ENCODE results near the gene KIAA1671.
A peak's percentile ranks its signal among the peaks of the same experiment; 100 is the strongest.

KIAA1671 gene

DNA sequence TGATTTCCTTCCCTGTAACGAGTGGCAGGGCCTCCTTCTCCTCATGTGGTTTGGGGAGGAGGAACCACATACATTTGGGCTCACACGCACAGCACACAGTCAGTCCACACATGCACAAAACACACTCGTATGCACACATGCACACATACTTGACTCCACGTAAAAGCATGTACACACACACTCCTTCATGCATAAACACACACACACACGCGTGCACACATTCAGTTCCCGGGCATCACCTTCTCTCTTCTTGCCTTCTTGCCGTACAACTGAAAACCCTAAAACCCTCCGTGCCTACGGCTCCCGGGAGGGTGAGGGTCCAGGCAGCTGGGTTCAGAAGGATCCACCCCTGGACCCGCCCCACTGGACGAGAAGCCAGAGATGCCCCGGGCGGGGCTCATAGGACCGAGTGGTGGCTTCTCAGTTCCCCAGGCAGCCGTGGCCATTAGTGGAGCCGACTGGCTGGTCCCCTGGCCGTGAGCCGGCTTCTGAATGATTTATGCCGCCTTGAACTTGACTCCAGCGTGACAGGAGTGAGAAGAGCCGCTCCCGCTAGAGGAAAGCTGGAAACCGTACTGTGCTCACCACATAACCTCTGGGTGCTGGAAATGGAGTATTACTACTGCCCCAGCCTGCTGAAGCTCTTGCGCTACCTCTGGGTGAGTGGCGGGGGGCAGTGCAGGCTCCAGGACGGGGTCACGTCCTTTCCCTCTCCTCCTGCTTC lies 117.4 kb downstream of the KIAA1671 start:
- peak in 1 of 2 donors; percentile 39 for DNase-seq

DNA sequence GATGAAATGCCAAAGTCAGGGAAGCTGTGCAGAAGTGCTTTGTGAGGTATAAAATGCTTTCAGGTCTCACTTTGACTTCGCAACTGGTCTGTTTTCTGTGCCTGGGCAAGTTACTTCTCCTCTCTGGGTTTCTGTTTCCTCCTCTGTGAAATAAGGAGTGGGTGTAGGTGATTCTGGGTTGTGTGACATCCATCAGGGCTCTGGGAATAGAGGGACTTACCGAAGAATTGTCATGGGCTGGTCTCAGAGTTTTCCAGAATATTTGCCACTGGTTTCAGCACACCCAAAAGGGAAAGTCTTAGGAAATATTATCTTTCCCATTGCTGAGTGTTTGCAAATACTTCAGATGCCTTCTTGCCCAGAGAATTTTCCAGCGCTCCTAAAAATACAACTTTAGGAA lies 118.4 kb downstream of the KIAA1671 start:
- DNase-seq, result no peak

- no peak for DNase-seq
These were observed 119.2 kb downstream of the KIAA1671 start for GRCh38 chr22:25071720-25072119.

GRCh38 chr22:25072406-25072805 lies 119.9 kb downstream of the KIAA1671 start:
- DNase-seq, result no peak

GRCh38 chr22:25076336-25076735 lies 123.8 kb downstream of the KIAA1671 start:
- peak; percentile 23 to 40 for DNase-seq

DNA sequence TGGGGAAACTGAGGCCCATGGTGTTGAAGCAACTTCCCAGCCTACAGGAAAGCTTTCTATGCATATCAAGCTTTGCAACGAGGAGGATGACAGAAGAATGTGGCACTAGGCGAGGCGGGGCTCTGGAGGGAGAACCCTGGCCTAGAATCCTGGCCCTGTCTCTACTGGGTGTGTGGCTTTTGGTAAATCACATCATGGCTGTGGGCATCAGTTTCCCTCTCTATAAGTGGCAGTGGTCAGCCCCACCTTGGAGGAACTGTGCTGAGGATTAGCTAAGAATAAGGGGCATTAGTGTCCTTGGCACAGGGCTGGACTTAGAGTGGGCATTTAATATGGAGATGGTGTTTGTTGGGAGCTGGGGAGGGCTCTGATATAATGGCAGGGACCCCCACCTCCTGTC lies 124.5 kb downstream of the KIAA1671 start:
- DNase-seq, result no peak

DNA sequence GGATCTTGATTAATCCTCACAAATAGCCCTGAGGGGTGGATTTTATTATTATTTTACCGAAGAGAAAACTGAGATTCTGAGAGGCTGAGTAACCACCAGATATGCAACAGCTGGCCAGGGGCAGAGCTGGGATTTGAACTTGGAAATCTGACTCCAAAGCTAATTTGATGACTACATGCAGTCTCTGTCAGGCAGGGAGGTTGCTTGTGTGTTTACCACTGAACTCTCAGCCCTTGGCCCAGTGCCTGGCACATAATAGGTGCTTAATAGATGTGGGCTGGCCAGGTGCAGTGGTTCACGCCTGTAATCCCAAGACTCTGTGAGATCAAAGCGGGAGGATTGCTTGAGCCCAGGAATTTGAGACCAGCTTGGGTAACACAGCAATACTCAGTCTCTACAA lies 125.4 kb downstream of the KIAA1671 start:
- DNase-seq, result no peak

DNA sequence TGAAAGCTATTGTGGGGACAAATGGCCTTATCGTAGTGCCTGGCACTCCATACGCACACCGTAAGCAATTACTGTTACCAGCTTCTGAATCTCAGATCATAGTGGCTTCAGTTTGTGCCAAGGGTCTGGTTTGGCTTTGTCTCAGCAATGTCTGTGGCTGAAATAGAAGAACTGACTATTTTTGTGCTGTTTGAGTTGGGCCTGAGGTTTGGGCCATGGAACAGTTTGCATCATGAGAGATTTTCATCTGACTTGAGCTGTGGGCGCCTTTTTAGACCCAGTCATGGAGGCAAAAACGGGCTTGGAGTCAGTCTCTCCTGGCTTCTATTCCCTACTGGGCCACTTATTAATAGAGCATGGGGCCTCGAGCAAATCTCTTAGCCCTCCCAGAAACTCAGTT lies 126.1 kb downstream of the KIAA1671 start:
- DNase-seq, result no peak

GRCh38 chr22:25080855-25081254 lies 128.3 kb downstream of the KIAA1671 start:
- no peak for DNase-seq

- DNase-seq, result peak; percentile 54 to 63
These were observed 128.9 kb downstream of the KIAA1671 start for GRCh38 chr22:25081409-25081824.

GRCh38 chr22:25082096-25082495 lies 129.6 kb downstream of the KIAA1671 start:
- no peak for DNase-seq

- no peak for DNase-seq
These were observed 130.7 kb downstream of the KIAA1671 start for GRCh38 chr22:25083056-25083806.

- DNase-seq, result no peak
These were observed 131.3 kb downstream of the KIAA1671 start for GRCh38 chr22:25083807-25084200.

GRCh38 chr22:25084405-25085107 lies 132.0 kb downstream of the KIAA1671 start:
- no peak for DNase-seq

DNA sequence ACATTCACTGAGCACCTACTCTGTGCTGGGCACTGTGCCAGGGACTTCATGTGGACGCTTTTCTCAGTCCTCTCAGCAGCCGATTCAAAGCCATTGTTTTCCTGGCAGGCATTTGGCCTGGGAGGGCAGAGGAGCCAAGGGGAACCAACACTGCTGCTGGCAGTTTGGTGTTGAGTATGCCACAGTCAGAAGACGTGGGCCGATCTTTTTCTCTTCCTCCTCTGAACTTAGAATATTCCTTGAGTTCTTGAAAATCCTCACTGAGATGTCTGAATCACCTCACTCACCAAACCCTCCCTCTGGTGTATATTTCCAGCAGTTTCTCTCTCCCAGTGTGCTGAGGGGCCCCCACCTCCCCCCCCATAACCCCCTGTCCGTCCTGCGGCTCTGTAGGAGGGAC lies 132.6 kb downstream of the KIAA1671 start:
- DNase-seq, result no peak

DNA sequence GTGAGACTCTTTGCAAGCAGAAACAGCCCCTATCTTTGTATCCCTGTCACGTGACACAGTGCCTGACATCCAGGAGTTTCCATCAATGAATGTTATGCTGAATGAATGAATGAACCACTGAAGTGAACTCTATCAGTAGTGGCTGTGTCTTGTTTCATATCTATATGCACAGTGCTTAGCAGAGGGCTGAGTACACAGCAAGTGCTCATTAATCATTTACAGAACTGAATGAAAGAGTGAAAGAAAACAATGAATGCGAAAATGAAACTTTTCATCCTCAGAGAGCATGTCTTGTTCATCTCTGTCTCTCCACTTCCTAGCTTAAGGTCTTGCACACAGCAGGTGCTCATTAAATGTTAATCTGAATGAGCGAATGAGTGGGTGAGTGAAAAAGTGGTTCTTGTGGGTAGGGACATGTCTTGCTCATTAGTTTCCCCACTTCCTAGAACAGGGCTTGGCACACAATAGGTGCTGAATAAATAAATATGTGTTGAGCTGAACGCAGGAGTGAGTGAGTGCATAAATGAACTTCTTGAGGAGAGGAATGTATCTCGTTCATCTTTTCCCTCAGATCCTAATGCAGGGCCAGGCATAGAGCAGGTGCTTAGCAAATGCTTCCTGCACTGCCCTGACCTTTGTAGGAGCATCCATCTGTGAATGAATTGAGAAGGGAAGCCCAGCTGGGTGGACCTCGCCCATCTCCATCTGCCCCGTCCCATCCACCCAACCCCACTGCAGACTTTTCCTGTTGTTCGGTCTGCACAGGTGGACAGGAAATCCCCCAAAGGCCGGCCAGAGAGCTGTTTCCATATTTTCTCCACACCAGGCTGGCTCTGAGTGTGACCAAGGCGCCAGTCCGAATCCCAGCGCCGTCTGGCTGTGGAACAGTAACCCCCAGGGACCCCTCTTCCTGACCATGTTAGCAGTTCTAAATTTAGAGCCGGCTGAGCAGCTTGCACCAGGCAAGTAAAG lies 133.7 kb downstream of the KIAA1671 start:
- no peak for DNase-seq

GRCh38 chr22:25086902-25087282 lies 134.4 kb downstream of the KIAA1671 start:
- DNase-seq, result no peak

GRCh38 chr22:25090225-25090890 lies 137.8 kb downstream of the KIAA1671 start:
- DNase-seq, result no peak

DNA sequence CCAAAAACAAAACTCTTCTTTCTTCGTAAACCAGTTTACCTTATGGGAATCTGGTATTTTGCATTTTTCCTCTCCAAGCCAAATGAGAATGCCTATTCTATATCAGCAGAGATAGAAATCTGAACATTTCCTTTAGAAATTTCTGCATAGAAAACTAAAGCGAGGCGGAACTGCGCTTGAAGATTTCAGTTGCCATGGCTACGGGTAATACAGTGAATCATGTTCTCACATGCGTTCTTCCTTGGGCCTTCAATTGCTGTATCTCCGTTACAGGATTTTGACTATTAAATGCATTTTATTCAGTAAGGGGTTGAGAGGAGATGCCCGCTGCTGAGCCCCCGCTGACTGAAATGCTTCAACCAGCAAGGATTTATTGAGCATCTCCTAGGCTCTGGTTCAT lies 138.9 kb downstream of the KIAA1671 start:
- no peak for DNase-seq

DNA sequence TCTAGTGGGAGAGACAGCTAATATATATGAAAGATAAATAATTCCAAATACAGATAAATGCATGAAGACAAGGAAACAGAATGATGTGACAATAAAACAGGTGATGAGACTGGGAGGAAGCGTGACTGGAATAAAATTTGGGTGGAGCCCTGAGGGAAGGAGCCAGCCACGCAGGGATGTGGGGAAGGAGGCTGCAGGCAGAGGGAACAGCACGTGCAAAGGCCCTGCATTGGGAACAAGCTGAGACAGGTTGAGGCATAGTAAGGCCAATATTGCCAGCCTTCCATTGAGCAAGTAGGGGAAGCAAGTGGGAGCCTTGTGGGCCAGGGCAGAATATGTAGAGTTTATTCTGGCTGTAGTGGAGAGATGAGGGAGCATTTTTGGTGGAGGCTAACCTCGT lies 139.6 kb downstream of the KIAA1671 start:
- no peak for DNase-seq

DNA sequence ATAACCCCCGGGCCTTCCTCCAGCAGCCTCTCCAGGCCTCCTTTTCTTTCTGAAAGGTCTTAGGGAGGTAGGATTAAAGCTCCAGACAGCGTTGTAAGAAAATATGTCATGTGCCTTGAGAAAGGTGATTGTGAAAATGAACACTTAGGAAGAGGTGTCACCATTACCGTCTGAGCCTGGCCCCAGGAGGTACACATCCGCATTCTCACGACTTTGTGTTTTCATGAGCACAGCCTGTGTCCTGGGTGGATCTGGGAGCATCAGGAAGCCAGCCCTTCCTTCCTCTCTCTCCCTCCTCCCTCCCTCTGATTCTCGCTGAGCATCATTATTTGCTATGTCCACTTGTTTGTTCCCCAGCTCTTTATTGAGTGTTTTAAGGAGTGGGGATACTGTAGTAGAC lies 142.1 kb downstream of the KIAA1671 start:
- no peak for DNase-seq

- DNase-seq, result no peak
These were observed 143.4 kb downstream of the KIAA1671 start for GRCh38 chr22:25095869-25096268.
